Hepatocyte (in vitro differentiated cells): ENCODE data around the gene ELL.

ENCODE experiments used
- CTCF ChIP-seq: fragments of 200-600 bp; sonication (generic); IDR thresholded peaks from 2 replicates; pipeline ENCODE4 v1.5.1; 2016; ENCODE audit warnings: antibody characterized with exemption, mild to moderate bottlenecking; ENCODE audit not compliant: poor library complexity
- EZH2 ChIP-seq: fragments of 200-600 bp; sonication (generic); IDR thresholded peaks from 2 replicates; pipeline ENCODE4 v1.6.1; 2016; ENCODE audit warnings: antibody characterized with exemption, mild to moderate bottlenecking, borderline replicate concordance
- EZH2phosphoT487 ChIP-seq: fragments of 200-600 bp; sonication (generic); IDR thresholded peaks from one replicate; pipeline ENCODE4 v1.6.1; 2018; ENCODE audit warnings: antibody characterized with exemption, mild to moderate bottlenecking, low read depth, moderate library complexity; ENCODE audit not compliant: unreplicated experiment, severe bottlenecking

GRCh38 chr19:18521692-18522123, at the start of gene ELL:
- TF ChIP-seq EZH2, result no peak
- no peak for TF ChIP-seq EZH2phosphoT487
- no peak for TF ChIP-seq CTCF
